Measurements from ENCODE around the gene RBM15B.

RBM15B gene

DNA sequence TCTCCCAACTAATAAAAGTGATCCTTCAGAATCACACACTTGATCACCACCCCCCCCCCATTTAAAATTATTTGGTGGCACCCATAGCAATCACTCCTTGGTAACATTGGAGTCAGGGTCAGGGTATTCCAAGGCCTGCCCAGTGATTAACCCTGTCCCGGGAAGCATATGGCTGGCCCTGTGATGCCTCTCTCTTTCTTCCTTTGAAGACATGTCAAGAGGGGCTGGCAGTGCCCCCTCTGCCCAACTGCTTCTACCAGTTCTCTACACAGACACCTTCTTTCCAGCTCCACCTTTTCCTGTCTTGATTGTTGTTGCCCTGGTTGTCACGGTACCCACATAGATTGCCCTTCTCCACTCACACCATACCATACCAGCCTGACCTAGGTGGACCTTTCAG, 36.9 kb upstream of the RBM15B start:
- no peak for ATAC-seq
- TF ChIP-seq ESRRG (CRISPR knock-in tag; IDR thresholded peaks at IDR 0.05) (no peak), OSR1 (CRISPR knock-in tag; IDR thresholded peaks at IDR 0.05) (no peak)

DNA sequence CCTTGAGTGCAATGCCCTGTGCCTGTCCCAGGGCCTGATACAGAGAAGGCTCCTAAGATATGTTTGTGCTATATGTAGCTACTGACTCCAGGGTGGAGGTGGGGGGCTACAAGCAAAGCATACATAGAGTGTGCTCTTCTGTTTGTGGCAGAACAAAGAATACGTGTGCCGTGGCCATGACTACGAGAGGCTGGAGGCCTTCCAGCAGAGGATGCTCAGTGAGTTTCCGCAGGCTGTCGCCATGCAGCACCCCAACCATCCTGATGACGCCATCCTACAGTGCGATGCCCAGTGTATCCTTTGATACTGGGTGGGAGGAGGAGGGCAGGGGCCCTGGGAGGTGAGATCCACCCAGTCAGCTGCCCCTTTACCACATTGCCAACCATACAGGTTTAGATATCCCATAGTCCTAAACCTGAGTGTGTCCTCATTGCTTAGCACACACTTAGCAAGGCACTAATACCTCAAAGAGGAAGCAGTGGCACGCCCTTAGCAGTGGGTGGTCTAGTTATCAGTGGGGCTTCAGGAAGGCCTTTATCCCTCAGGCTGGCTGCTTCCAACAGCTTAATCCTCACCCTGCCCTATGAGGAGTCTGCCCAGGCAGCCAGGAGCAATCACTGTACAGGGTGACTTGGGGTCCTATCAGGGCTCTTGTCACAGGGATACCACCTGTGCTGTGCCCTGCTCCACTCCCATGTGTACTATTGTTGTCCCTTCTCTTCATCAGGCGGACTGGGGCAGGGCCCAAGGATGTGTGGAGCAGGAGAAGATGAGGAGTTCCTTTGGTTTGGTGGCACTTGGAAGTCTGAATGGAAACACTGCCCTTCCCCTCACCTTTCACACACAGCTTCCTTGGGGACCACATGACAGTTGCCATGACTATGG, 36.1 kb upstream of the RBM15B start:
- ATAC-seq = no peak
- no peak for TF ChIP-seq ISL1 (CRISPR knock-in tag; IDR thresholded peaks at IDR 0.05)
- TF ChIP-seq, protein P1, sequence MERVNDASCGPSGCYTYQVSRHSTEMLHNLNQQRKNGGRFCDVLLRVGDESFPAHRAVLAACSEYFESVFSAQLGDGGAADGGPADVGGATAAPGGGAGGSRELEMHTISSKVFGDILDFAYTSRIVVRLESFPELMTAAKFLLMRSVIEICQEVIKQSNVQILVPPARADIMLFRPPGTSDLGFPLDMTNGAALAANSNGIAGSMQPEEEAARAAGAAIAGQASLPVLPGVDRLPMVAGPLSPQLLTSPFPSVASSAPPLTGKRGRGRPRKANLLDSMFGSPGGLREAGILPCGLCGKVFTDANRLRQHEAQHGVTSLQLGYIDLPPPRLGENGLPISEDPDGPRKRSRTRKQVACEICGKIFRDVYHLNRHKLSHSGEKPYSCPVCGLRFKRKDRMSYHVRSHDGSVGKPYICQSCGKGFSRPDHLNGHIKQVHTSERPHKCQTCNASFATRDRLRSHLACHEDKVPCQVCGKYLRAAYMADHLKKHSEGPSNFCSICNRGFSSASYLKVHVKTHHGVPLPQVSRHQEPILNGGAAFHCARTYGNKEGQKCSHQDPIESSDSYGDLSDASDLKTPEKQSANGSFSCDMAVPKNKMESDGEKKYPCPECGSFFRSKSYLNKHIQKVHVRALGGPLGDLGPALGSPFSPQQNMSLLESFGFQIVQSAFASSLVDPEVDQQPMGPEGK (CRISPR knock-in tag; IDR thresholded peaks at IDR 0.05; ENCODE audit: borderline replicate concordance) = no peak
- TF ChIP-seq, protein P2, sequence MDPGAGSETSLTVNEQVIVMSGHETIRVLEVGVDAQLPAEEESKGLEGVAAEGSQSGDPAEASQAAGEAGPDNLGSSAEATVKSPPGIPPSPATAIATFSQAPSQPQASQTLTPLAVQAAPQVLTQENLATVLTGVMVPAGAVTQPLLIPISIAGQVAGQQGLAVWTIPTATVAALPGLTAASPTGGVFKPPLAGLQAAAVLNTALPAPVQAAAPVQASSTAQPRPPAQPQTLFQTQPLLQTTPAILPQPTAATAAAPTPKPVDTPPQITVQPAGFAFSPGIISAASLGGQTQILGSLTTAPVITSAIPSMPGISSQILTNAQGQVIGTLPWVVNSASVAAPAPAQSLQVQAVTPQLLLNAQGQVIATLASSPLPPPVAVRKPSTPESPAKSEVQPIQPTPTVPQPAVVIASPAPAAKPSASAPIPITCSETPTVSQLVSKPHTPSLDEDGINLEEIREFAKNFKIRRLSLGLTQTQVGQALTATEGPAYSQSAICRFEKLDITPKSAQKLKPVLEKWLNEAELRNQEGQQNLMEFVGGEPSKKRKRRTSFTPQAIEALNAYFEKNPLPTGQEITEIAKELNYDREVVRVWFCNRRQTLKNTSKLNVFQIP (CRISPR knock-in tag; IDR thresholded peaks at IDR 0.05; ENCODE audit: borderline replicate concordance, low read depth) = no peak
- no peak for TF ChIP-seq OSR1 (CRISPR knock-in tag; IDR thresholded peaks at IDR 0.05)
- TF ChIP-seq, protein P3, sequence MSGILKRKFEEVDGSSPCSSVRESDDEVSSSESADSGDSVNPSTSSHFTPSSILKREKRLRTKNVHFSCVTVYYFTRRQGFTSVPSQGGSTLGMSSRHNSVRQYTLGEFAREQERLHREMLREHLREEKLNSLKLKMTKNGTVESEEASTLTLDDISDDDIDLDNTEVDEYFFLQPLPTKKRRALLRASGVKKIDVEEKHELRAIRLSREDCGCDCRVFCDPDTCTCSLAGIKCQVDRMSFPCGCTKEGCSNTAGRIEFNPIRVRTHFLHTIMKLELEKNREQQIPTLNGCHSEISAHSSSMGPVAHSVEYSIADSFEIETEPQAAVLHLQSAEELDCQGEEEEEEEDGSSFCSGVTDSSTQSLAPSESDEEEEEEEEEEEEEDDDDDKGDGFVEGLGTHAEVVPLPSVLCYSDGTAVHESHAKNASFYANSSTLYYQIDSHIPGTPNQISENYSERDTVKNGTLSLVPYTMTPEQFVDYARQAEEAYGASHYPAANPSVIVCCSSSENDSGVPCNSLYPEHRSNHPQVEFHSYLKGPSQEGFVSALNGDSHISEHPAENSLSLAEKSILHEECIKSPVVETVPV (CRISPR knock-in tag; IDR thresholded peaks at IDR 0.05) = no peak
- TF ChIP-seq ARNTL (CRISPR knock-in tag; IDR thresholded peaks at IDR 0.05; ENCODE audit: borderline replicate concordance, low read depth) = no peak
- no peak for TF ChIP-seq BACH2 (CRISPR knock-in tag; IDR thresholded peaks at IDR 0.05; ENCODE audit: borderline replicate concordance)
- TF ChIP-seq TOX (CRISPR knock-in tag; IDR thresholded peaks at IDR 0.05; ENCODE audit: borderline replicate concordance) = no peak
- no peak for TF ChIP-seq ZNF565 (CRISPR knock-in tag; conservative IDR thresholded peaks at IDR 0.05; ENCODE audit: low read depth)
- no peak for TF ChIP-seq TCF4 (CRISPR knock-in tag; IDR thresholded peaks at IDR 0.05; ENCODE audit: borderline replicate concordance)
- TF ChIP-seq ZFP3 (CRISPR knock-in tag; IDR thresholded peaks at IDR 0.05) = no peak
- TF ChIP-seq RARB (CRISPR knock-in tag; IDR thresholded peaks at IDR 0.05) = no peak
- TF ChIP-seq, protein P4, sequence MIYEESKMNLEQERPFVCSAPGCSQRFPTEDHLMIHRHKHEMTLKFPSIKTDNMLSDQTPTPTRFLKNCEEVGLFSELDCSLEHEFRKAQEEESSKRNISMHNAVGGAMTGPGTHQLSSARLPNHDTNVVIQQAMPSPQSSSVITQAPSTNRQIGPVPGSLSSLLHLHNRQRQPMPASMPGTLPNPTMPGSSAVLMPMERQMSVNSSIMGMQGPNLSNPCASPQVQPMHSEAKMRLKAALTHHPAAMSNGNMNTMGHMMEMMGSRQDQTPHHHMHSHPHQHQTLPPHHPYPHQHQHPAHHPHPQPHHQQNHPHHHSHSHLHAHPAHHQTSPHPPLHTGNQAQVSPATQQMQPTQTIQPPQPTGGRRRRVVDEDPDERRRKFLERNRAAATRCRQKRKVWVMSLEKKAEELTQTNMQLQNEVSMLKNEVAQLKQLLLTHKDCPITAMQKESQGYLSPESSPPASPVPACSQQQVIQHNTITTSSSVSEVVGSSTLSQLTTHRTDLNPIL (CRISPR knock-in tag; IDR thresholded peaks at IDR 0.05; ENCODE audit: low read depth) = no peak

DNA sequence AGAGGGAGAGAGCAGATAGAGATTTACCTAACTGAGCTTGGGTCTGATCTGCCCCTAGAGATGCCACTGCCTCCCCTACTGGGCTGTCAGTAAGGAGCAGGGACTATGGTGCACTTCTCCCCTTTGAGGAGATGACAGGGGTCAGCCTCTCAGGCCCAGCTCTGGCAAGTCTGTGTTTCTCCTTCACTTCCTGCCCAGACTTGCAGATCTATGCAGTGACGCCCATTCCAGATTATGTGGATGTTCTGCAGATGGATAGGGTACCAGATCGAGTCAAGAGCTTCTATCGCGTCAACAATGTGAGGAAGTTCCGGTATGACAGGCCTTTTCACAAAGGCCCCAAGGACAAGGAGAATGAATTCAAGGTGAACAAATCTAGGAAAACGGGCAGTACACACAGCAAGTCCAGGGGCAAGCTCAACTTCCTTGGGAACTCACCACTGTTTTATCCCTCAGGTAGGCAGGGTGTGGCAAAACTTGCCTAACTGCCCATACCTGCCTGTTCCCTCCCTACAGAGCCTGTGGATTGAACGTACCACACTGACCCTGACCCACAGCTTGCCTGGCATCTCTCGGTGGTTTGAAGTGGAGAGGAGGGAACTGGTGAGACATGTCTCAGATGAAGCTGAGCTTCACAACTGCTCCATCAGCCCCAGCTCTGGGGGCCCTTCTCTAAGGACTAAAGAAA, 35.0 kb upstream of the RBM15B start:
- TF ChIP-seq RARB (CRISPR knock-in tag; IDR thresholded peaks at IDR 0.05) (no peak), ZC3H10 (CRISPR knock-in tag; IDR thresholded peaks at IDR 0.05) (no peak), ESRRG (CRISPR knock-in tag; IDR thresholded peaks at IDR 0.05) (no peak), ZFP30 (CRISPR knock-in tag; IDR thresholded peaks at IDR 0.05) (no peak), ZNF8 (CRISPR knock-in tag; IDR thresholded peaks at IDR 0.05) (no peak), PPARA (CRISPR knock-in tag; IDR thresholded peaks at IDR 0.05; ENCODE audit: borderline replicate concordance) (no peak), ZNF70 (CRISPR knock-in tag; IDR thresholded peaks at IDR 0.05) (no peak), OSR1 (CRISPR knock-in tag; IDR thresholded peaks at IDR 0.05) (no peak)
- TF ChIP-seq, protein P5, sequence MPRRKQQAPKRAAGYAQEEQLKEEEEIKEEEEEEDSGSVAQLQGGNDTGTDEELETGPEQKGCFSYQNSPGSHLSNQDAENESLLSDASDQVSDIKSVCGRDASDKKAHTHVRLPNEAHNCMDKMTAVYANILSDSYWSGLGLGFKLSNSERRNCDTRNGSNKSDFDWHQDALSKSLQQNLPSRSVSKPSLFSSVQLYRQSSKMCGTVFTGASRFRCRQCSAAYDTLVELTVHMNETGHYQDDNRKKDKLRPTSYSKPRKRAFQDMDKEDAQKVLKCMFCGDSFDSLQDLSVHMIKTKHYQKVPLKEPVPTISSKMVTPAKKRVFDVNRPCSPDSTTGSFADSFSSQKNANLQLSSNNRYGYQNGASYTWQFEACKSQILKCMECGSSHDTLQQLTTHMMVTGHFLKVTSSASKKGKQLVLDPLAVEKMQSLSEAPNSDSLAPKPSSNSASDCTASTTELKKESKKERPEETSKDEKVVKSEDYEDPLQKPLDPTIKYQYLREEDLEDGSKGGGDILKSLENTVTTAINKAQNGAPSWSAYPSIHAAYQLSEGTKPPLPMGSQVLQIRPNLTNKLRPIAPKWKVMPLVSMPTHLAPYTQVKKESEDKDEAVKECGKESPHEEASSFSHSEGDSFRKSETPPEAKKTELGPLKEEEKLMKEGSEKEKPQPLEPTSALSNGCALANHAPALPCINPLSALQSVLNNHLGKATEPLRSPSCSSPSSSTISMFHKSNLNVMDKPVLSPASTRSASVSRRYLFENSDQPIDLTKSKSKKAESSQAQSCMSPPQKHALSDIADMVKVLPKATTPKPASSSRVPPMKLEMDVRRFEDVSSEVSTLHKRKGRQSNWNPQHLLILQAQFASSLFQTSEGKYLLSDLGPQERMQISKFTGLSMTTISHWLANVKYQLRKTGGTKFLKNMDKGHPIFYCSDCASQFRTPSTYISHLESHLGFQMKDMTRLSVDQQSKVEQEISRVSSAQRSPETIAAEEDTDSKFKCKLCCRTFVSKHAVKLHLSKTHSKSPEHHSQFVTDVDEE (CRISPR knock-in tag; IDR thresholded peaks at IDR 0.05) = no peak
- TF ChIP-seq, protein P2 (CRISPR knock-in tag; IDR thresholded peaks at IDR 0.05; ENCODE audit: borderline replicate concordance, low read depth) = no peak
- TF ChIP-seq, protein P1 (CRISPR knock-in tag; IDR thresholded peaks at IDR 0.05; ENCODE audit: borderline replicate concordance) = no peak
- TF ChIP-seq, protein P4 (CRISPR knock-in tag; IDR thresholded peaks at IDR 0.05; ENCODE audit: low read depth) = no peak
- no peak for ATAC-seq
